ENCODE measurements around the gene ZFYVE1.
"Not testable (repeated sequence)": the region's sequence is repeated elsewhere in the genome, so short reads cannot be mapped to it uniquely, and the experiment has no call there.

The ZFYVE1 gene

GRCh38 chr14:73000073-73000472 is 26.8 kb downstream of the ZFYVE1 start:
- no peak for DNase-seq (ENCODE audit: low spot score)

GRCh38 chr14:72999316-72999715 is 27.6 kb downstream of the ZFYVE1 start:
- no peak for DNase-seq (ENCODE audit: low spot score)

GRCh38 chr14:72998252-72998903 is 28.5 kb downstream of the ZFYVE1 start:
- no peak for DNase-seq (ENCODE audit: low spot score)

- DNase-seq (ENCODE audit: low spot score): no peak
These were observed 30.0 kb downstream of the ZFYVE1 start for GRCh38 chr14:72996916-72997315.

- DNase-seq (ENCODE audit: low spot score): no peak
These were observed 36.7 kb downstream of the ZFYVE1 start for GRCh38 chr14:72990171-72990570.

- DNase-seq (ENCODE audit: low spot score): no peak
These were observed 40.0 kb downstream of the ZFYVE1 start for GRCh38 chr14:72986857-72987256.

- DNase-seq (ENCODE audit: low spot score): no peak
These were observed 40.7 kb downstream of the ZFYVE1 start for GRCh38 chr14:72986214-72986613.

GRCh38 chr14:72982146-72982708 is 44.7 kb downstream of the ZFYVE1 start:
- no peak for DNase-seq (ENCODE audit: low spot score)

- no peak for DNase-seq (ENCODE audit: low spot score)
These were observed 46.0 kb downstream of the ZFYVE1 start for GRCh38 chr14:72980863-72981262.

- DNase-seq (ENCODE audit: low spot score): no peak
These were observed 48.0 kb downstream of the ZFYVE1 start for GRCh38 chr14:72978856-72979255.

- DNase-seq (ENCODE audit: low spot score): peak; percentile 10
These were observed 51.1 kb downstream of the ZFYVE1 start for GRCh38 chr14:72975770-72976169.

GRCh38 chr14:72974661-72975060 is 52.2 kb downstream of the ZFYVE1 start:
- no peak for DNase-seq (ENCODE audit: low spot score)

GRCh38 chr14:72970824-72971434 is 56.0 kb downstream of the ZFYVE1 start:
- no peak for DNase-seq (ENCODE audit: low spot score)

GRCh38 chr14:72970058-72970630 is 56.8 kb downstream of the ZFYVE1 start:
- no peak for DNase-seq (ENCODE audit: low spot score)

GRCh38 chr14:72968316-72968715 is 58.6 kb downstream of the ZFYVE1 start:
- DNase-seq (ENCODE audit: low spot score): no peak

GRCh38 chr14:72966038-72966437 is 60.9 kb downstream of the ZFYVE1 start:
- no peak for DNase-seq (ENCODE audit: low spot score)

GRCh38 chr14:72965249-72965648 is 61.7 kb downstream of the ZFYVE1 start:
- DNase-seq (ENCODE audit: low spot score): no peak

GRCh38 chr14:72962829-72963312 is 64.0 kb downstream of the ZFYVE1 start:
- DNase-seq (ENCODE audit: low spot score): peak; percentile 44

- DNase-seq (ENCODE audit: low spot score): not testable (repeated sequence)
These were observed 64.6 kb downstream of the ZFYVE1 start for GRCh38 chr14:72962336-72962754.

GRCh38 chr14:72961579-72962335 is 65.1 kb downstream of the ZFYVE1 start:
- no peak for DNase-seq (ENCODE audit: low spot score)

GRCh38 chr14:72961016-72961415 is 65.9 kb downstream of the ZFYVE1 start:
- not testable (repeated sequence) for DNase-seq (ENCODE audit: low spot score)

GRCh38 chr14:72958548-72958947 is 68.4 kb downstream of the ZFYVE1 start:
- no peak for DNase-seq (ENCODE audit: low spot score)
